ENCODE results near the gene NAV2. TPM values are rescaled to one million over a fixed set of nuclear protein-coding genes. Genes with fewer than 3 reads are reported as not detected.
"Not testable (repeated sequence)": the region's sequence is repeated elsewhere in the genome, so short reads cannot be mapped to it uniquely, and the experiment has no call there.

Gene NAV2
- total RNA-seq, 1 donor from 2014 or later, result 10.3 TPM

DNA sequence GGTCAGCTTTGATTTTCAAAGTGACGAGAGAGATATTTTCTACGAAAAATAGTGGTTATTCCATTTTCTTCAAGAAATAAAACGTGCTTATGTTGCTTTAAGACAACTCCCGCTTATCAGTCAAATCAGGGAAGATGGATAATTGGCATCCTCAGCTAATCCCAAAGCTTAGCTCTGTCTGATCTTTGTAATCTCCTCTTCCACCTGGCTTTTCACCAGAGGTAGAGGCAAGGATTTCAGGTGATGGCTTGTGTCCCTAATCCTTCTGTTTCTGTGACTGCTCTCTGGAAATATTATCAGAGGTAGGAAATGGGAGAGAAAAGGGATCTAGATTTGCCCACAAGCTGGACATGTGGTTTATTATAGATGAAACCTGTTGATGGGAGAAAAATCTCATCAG, 368.7 kb downstream of the NAV2 start:
- no peak for DNase-seq
- no peak overlapping the region for H3K27ac Mint-ChIP-seq
- peaks cover 36% of the 10 kb centered on the region for H3K4me1 Mint-ChIP-seq
- ChIA-PET CTCF (no interaction called here), POLR2A (no interaction called here)
- intact Hi-C loops (cut with micrococcal nuclease), result no loop called here
- peaks cover 6% of the 10 kb centered on the region for H3K27me3 Mint-ChIP-seq
- ATAC-seq (ENCODE audit: low read depth), result no peak
- no peak overlapping the region for H3K4me3 Mint-ChIP-seq
- H3K9me3 Mint-ChIP-seq, result no peaks in the 10 kb centered on the region
- TF ChIP-seq CTCF (IDR thresholded peaks at IDR 0.05), result no peak
- no peaks in the 10 kb centered on the region for H3K36me3 Mint-ChIP-seq (ENCODE audit: low read depth)

- DNase-seq; H3K27me3 Mint-ChIP-seq; H3K4me3 Mint-ChIP-seq; H3K27ac Mint-ChIP-seq; H3K36me3 Mint-ChIP-seq (ENCODE audit: low read depth); POLR2A ChIA-PET; H3K9me3 Mint-ChIP-seq; intact Hi-C loops (cut with micrococcal nuclease); ATAC-seq (ENCODE audit: low read depth); CTCF ChIA-PET: not testable (repeated sequence)
- peaks cover 40% of the 10 kb centered on the region for H3K4me1 Mint-ChIP-seq
Observed at GRCh38 chr11:20083877-20084276, 371.2 kb downstream of the NAV2 start.

DNA sequence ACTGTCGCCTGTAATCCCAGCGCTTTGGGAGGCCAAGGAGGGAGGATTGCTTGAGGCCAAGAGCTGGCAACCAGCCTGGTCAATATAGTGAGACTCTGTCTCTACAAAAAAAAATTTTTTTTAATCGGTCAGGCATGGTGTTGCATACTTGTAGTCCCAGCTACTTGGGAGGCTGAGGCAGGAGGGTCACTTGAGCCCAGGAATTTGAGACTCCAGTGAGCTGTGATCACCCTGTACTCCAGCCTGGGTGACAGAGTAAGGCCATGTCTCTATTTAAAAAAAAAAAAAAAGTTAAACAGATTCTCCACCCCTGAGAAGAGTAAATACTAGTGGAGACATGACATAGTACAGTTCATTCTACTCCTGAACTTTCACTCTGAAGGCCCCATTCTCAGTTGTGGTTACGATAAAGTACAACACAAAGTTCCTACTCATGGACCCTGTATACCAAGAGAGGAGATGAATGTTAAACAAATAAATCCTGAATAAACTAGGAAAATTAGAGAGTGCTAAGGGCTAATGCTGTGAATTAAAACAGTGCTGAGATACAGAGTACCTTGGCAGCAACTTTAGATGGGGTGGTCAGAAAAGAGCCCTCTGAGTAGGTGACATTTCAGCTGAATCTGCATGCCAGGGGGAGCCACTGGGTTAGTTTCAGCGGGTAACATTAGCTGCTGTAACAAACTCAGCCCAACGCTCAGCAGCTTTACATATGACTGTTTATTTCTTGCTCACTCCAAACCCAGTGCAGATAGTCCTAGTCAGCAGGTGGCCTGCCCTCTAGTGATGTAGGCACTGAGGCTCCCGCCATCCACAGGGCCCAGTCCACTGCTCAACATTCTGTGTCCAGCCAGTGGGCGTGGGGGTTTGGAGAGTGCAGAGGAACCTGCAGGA, 372.5 kb downstream of the NAV2 start:
- ATAC-seq (ENCODE audit: low read depth) (no peak), DNase-seq (no peak)
- H3K9me3 Mint-ChIP-seq, result no peaks in the 10 kb centered on the region
- no peaks in the 10 kb centered on the region for H3K36me3 Mint-ChIP-seq (ENCODE audit: low read depth)
- H3K27me3 Mint-ChIP-seq, result peaks cover 6% of the 10 kb centered on the region
- POLR2A ChIA-PET, result no interaction called here
- H3K4me3 Mint-ChIP-seq, result no peak overlapping the region
- intact Hi-C loops (cut with micrococcal nuclease), result no loop called here
- no peak overlapping the region for H3K27ac Mint-ChIP-seq
- no peak for TF ChIP-seq CTCF (IDR thresholded peaks at IDR 0.05)
- CTCF ChIA-PET, result no interaction called here
- peaks cover 39% of the 10 kb centered on the region for H3K4me1 Mint-ChIP-seq

- Mint-ChIP-seq H3K27ac (no peak overlapping the region), H3K4me3 (no peak overlapping the region), H3K27me3 (peaks cover 6% of the 10 kb centered on the region), H3K9me3 (no peaks in the 10 kb centered on the region), H3K4me1 (peaks cover 32% of the 10 kb centered on the region), H3K36me3 (ENCODE audit: low read depth) (no peaks in the 10 kb centered on the region)
- ATAC-seq (ENCODE audit: low read depth) (no peak), DNase-seq (no peak)
- ChIA-PET POLR2A (no interaction called here), CTCF (no interaction called here)
- intact Hi-C loops (cut with micrococcal nuclease), result no loop called here
- no peak for TF ChIP-seq CTCF (IDR thresholded peaks at IDR 0.05)
Observed at GRCh38 chr11:20085918-20086317, 373.3 kb downstream of the NAV2 start.

- intact Hi-C loops (cut with micrococcal nuclease), result no loop called here
Observed at GRCh38 chr11:20087118-20087521, 374.5 kb downstream of the NAV2 start.

More at GRCh38 chr11:20087118-20087521, 374.5 kb downstream of the NAV2 start:
- H3K27ac Mint-ChIP-seq, result no peak overlapping the region
- CTCF ChIA-PET, result no interaction called here
- ATAC-seq (ENCODE audit: low read depth) (no peak), DNase-seq (no peak)
- H3K36me3 Mint-ChIP-seq (ENCODE audit: low read depth), result no peaks in the 10 kb centered on the region
- peaks cover 29% of the 10 kb centered on the region for H3K4me1 Mint-ChIP-seq
- no peaks in the 10 kb centered on the region for H3K9me3 Mint-ChIP-seq
- H3K4me3 Mint-ChIP-seq, result no peak overlapping the region
- no peak for TF ChIP-seq CTCF (IDR thresholded peaks at IDR 0.05)
- peaks cover 5% of the 10 kb centered on the region for H3K27me3 Mint-ChIP-seq
- POLR2A ChIA-PET, result no interaction called here

Measured in activated B cell treated with CpG ODN at 0.5 μM for 24 hours (primary cell).